Mesothelial cell of epicardium (in vitro differentiated cells): ENCODE results near the gene PROX1. TPM values are rescaled to one million over a fixed set of nuclear protein-coding genes. Genes with fewer than 3 reads are reported as not detected.

Source experiments
- DNase-seq, 2 experiments: peaks; one replicate each; pipeline ENCODE4 v3.0.0; 2021; ENCODE audit warnings: low spot score in 2 of 2; ENCODE audit not compliant: unreplicated experiment in 2 of 2
- H3K27ac Mint-ChIP-seq: 2 replicates; pipeline ENCODE4 v1.8.0; 2021; ENCODE audit warnings: mixed read lengths
- H3K27me3 Mint-ChIP-seq: 2 replicates; pipeline ENCODE4 v1.8.0; 2021; ENCODE audit warnings: low read depth, mixed read lengths
- H3K36me3 Mint-ChIP-seq: 2 replicates; pipeline ENCODE4 v1.8.0; 2021; ENCODE audit warnings: mixed read lengths
- H3K4me1 Mint-ChIP-seq: 2 replicates; pipeline ENCODE4 v1.8.0; 2021; ENCODE audit warnings: mixed read lengths
- H3K4me3 Mint-ChIP-seq: 2 replicates; pipeline ENCODE4 v1.8.0; 2021; ENCODE audit warnings: mild to moderate bottlenecking, moderate library complexity, mixed read lengths
- H3K9me3 Mint-ChIP-seq: 2 replicates; pipeline ENCODE4 v1.8.0; 2021; ENCODE audit warnings: mixed read lengths
- total RNA-seq: library from RNA; stranded (reverse); gene quantifications from 3 replicates; pipeline ENCODE4 v1.2.1, GENCODE V29; 2021
- TF ChIP-seq, protein P1 (sequence below): fragments of 200-600 bp; sonication (generic); IDR thresholded peaks from one replicate; pipeline ENCODE4 v1.5.0; 2021; ENCODE audit warnings: antibody characterized with exemption; ENCODE audit not compliant: unreplicated experiment

The PROX1 gene
- total RNA-seq, 1 donor from 2014 or later = 1.4 TPM

DNA sequence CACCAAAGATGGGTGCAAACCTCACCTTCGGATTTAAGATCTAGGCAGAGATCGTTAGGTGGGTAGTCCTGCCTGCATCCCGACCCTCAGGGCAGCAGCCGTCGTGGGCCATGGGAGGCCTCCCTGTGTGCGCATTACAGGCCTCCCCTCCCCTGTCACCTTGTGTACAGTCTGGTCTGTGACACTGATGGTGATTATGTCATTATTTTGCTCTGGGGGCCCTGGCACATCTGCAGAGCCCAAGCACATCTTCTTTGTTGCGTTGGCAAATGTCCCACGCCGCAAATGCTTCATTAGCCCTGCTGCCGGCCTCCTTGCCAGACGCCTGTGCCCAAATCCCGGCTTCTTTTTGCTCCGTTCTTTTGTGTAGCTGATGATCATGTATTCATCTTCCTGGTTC lies 31.7 kb downstream of the PROX1 start:
- H3K4me3 Mint-ChIP-seq = no peak overlapping the region
- peaks cover 15% of the 10 kb centered on the region for H3K27me3 Mint-ChIP-seq
- H3K4me1 Mint-ChIP-seq = peaks cover 2% of the 10 kb centered on the region
- TF ChIP-seq, protein P1, sequence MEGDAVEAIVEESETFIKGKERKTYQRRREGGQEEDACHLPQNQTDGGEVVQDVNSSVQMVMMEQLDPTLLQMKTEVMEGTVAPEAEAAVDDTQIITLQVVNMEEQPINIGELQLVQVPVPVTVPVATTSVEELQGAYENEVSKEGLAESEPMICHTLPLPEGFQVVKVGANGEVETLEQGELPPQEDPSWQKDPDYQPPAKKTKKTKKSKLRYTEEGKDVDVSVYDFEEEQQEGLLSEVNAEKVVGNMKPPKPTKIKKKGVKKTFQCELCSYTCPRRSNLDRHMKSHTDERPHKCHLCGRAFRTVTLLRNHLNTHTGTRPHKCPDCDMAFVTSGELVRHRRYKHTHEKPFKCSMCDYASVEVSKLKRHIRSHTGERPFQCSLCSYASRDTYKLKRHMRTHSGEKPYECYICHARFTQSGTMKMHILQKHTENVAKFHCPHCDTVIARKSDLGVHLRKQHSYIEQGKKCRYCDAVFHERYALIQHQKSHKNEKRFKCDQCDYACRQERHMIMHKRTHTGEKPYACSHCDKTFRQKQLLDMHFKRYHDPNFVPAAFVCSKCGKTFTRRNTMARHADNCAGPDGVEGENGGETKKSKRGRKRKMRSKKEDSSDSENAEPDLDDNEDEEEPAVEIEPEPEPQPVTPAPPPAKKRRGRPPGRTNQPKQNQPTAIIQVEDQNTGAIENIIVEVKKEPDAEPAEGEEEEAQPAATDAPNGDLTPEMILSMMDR = no peak
- H3K27ac Mint-ChIP-seq = no peak overlapping the region
- no peaks in the 10 kb centered on the region for H3K9me3 Mint-ChIP-seq
- H3K36me3 Mint-ChIP-seq = no peaks in the 10 kb centered on the region
- DNase-seq = no peak

DNA sequence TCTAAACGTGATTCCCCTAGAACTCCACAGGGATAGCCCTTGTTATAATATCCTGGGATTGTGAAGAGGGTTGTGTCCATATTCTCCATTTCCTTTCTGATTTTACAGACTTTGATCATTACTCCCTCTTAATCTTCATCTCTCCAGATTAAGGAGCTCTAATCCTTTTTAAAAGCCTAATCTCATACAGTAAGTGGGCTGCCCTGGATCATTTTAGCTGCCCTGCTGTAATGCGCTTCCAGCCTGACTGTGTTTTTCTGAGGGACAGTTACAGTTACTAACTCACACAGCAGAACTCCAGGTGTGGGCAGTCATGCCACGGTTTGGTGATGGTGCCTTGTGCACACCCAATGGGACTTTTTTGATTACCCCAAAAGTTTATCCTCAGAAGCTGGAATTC lies 33.5 kb downstream of the PROX1 start:
- TF ChIP-seq, protein P1 = no peak
- H3K4me3 Mint-ChIP-seq = no peak overlapping the region
- no peak for DNase-seq
- no peaks in the 10 kb centered on the region for H3K36me3 Mint-ChIP-seq
- peaks cover 19% of the 10 kb centered on the region for H3K27me3 Mint-ChIP-seq
- no peak overlapping the region for H3K27ac Mint-ChIP-seq
- peaks cover 2% of the 10 kb centered on the region for H3K4me1 Mint-ChIP-seq
- no peaks in the 10 kb centered on the region for H3K9me3 Mint-ChIP-seq

DNA sequence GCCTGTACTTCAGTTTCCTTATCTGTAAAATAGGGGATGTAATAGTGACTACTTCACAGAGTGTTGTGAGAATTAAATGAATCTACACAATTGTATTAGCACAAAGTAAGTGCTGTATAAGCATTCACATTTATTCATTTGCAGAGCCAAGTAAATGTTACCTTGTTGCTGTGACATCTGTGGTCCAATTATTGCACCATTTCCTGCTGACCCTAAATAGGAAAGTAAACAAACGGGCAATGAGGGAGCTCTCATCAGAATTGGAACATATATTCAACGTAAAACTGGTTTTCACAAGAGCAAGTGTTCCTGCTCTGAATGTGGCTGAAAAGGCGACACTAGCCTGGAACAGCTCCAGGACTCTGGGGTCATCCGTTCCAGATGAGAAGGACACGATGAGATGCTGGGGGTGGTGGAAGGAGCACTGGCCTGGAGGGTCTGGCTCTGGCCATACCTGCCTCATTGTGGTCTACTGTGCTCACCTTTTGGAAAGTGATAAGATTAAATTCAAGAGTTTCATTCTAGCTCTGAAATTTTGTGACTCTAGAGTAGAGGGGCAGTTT lies 34.5 kb downstream of the PROX1 start:
- peaks cover 2% of the 10 kb centered on the region for H3K4me1 Mint-ChIP-seq
- peaks cover 22% of the 10 kb centered on the region for H3K27me3 Mint-ChIP-seq
- no peak overlapping the region for H3K27ac Mint-ChIP-seq
- no peaks in the 10 kb centered on the region for H3K9me3 Mint-ChIP-seq
- no peak for DNase-seq
- H3K36me3 Mint-ChIP-seq = no peaks in the 10 kb centered on the region
- no peak overlapping the region for H3K4me3 Mint-ChIP-seq
- TF ChIP-seq, protein P1 = no peak

DNA sequence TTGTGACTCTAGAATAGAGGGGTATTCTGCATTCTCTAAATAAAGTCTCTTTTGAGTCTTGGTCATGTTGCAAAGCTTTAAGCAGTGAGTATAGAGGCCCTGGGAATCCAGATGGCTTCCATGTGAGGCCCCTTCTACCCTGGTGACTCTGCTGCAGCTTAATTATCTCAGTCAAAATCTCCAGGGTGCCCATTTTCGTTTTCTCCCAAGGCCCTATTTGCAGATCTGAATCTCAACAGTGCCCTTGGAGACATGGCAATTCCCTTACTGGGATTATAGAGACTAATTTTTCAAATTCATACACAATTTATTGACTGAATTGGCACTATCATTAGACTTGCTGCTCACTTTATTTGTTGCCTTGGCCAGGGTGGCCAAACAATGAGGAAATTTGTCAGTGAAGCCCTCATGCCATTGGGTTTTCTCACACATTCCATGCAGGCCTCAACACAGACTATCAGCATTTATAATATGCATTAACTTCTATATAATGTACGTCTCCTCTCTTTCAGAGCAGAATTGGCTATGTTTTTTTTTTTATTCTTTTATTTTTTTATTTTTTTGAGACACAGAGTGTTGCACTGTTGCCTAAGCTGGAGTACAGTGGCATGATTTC lies 35.1 kb downstream of the PROX1 start:
- TF ChIP-seq, protein P1 = no peak
- DNase-seq = no peak
- H3K36me3 Mint-ChIP-seq = no peaks in the 10 kb centered on the region
- H3K9me3 Mint-ChIP-seq = no peaks in the 10 kb centered on the region
- no peak overlapping the region for H3K4me3 Mint-ChIP-seq
- peaks cover 23% of the 10 kb centered on the region for H3K27me3 Mint-ChIP-seq
- no peak overlapping the region for H3K27ac Mint-ChIP-seq
- peaks cover 2% of the 10 kb centered on the region for H3K4me1 Mint-ChIP-seq

DNA sequence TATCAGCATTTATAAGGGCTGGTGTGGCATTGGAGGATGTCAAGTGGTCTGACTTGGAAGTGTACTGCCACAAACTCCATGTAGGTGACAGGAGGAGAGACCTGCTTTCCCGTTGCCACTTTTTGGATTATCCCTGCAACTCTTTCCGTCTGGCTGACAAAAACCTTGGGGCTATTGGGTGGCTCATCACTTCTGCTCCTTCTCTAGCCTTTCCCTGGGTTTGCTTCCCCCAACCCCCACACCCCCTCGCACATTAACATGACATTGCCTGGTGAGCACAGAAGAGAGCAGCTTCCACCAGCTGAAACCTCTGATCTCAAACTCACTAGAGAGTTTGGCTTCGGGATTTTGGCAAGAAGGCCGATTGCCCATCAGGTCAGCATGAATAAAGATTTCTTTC lies 39.2 kb downstream of the PROX1 start:
- TF ChIP-seq, protein P1 = no peak
- H3K36me3 Mint-ChIP-seq = no peaks in the 10 kb centered on the region
- peaks cover 31% of the 10 kb centered on the region for H3K27me3 Mint-ChIP-seq
- H3K27ac Mint-ChIP-seq = no peak overlapping the region
- H3K4me1 Mint-ChIP-seq = no peaks in the 10 kb centered on the region
- no peak overlapping the region for H3K4me3 Mint-ChIP-seq
- no peak for DNase-seq
- no peaks in the 10 kb centered on the region for H3K9me3 Mint-ChIP-seq

DNA sequence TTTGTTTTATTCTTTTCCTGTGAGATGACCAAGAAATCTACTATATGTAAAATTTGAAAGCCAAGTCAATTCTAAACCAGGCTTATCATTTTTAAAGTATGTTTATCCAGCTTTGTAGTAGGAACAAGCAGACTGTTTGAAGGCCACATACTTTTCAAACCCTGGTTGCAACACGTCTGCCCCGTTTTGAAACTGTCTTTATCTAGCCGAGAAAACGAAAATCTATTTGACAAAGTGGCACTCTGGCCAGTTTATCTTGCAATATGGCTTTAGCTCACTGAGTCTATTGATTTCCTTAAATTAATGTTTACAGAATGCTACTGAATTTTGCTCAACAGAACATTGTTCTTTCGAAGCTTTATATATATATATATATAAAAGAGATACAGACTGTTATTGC lies 39.7 kb downstream of the PROX1 start:
- Mint-ChIP-seq H3K4me3 (no peak overlapping the region), H3K36me3 (no peaks in the 10 kb centered on the region), H3K27ac (no peak overlapping the region), H3K9me3 (no peaks in the 10 kb centered on the region), H3K4me1 (no peaks in the 10 kb centered on the region), H3K27me3 (peaks cover 32% of the 10 kb centered on the region)
- TF ChIP-seq, protein P1 = no peak
- DNase-seq = no peak
